C4-2B (cell line): Measurements from ENCODE around the gene NRG3.

Experiments used
- H3K27ac ChIP-seq: fragments of 450-650 bp; 2 replicates; pipeline ENCODE4 v1.5.1; 2017
- CTCF ChIP-seq: fragments of 450-650 bp; conservative IDR thresholded peaks from 2 replicates; pipeline ENCODE4 v1.5.1; 2017; ENCODE audit warnings: mild to moderate bottlenecking
- ZFX ChIP-seq: fragments of 450-650 bp; IDR thresholded peaks from 2 replicates; pipeline ENCODE4 v1.6.1; 2017

NRG3 gene

GRCh38 chr10:82160307-82160706 is 285.3 kb downstream of the NRG3 start:
- TF ChIP-seq ZFX (no peak), CTCF (no peak)
- H3K27ac ChIP-seq: no peak overlapping the region

DNA sequence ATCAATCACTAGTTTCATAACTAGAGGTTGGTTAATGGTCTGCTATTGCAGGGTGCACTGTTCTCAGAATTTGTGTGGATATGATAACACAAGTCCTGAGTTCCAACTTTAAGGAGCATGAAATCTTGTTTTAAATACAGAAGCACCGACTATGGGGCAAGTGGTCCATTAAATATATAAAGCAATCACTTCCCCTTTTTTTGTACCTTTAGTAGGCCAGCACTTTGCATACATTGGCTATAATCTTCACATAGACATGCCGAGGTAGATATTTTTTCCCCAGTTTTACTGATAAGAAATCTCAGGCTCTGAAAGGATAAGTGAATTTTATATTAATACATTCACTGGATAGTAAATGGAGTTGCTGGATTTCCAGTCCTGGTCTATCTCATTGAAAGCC is 286.3 kb downstream of the NRG3 start:
- TF ChIP-seq ZFX: no peak
- no peak for TF ChIP-seq CTCF

GRCh38 chr10:82162549-82163195 is 287.7 kb downstream of the NRG3 start:
- no peak for TF ChIP-seq ZFX
- TF ChIP-seq CTCF: no peak

More for the DNA sequence above, 286.3 kb downstream of the NRG3 start:
- H3K27ac ChIP-seq: no peak overlapping the region

GRCh38 chr10:82171899-82172298 is 296.9 kb downstream of the NRG3 start:
- no peak overlapping the region for H3K27ac ChIP-seq

More at GRCh38 chr10:82162549-82163195, 287.7 kb downstream of the NRG3 start:
- H3K27ac ChIP-seq: no peak overlapping the region

DNA sequence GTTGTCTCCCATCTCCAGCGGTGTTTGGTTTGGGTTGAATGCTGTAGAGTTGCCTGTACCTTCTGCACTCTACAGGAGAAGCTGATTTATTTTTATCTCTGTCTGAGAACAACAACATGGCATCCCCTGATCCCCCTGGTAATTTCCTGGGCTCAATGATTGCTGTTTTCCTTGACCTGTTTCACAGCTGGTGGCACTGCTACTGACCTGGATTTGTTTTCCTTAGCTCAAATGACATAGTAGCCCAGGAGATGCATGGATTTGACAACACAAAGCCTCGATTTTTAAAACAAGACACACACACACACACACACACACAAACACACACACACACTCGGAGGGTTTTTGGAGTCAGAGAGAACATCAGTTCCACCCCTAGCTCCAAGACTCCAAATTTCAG is 301.6 kb downstream of the NRG3 start:
- TF ChIP-seq CTCF: no peak
- TF ChIP-seq ZFX: no peak
- no peak overlapping the region for H3K27ac ChIP-seq

More at GRCh38 chr10:82171899-82172298, 296.9 kb downstream of the NRG3 start:
- TF ChIP-seq ZFX (no peak), CTCF (no peak)

GRCh38 chr10:82190432-82191260 is 315.7 kb downstream of the NRG3 start:
- TF ChIP-seq CTCF (no peak), ZFX (no peak)
- H3K27ac ChIP-seq: no peak overlapping the region

- TF ChIP-seq ZFX (no peak), CTCF (no peak)
Observed at GRCh38 chr10:82191653-82192052, 316.7 kb downstream of the NRG3 start.

More at GRCh38 chr10:82191653-82192052, 316.7 kb downstream of the NRG3 start:
- no peak overlapping the region for H3K27ac ChIP-seq
